ENCODE results near the gene C5. TPM values are rescaled to one million over a fixed set of nuclear protein-coding genes. Genes with fewer than 3 reads are reported as not detected.

Gene C5
- total RNA-seq, 1 experiment from 2014 or later: 0.74 TPM

DNA sequence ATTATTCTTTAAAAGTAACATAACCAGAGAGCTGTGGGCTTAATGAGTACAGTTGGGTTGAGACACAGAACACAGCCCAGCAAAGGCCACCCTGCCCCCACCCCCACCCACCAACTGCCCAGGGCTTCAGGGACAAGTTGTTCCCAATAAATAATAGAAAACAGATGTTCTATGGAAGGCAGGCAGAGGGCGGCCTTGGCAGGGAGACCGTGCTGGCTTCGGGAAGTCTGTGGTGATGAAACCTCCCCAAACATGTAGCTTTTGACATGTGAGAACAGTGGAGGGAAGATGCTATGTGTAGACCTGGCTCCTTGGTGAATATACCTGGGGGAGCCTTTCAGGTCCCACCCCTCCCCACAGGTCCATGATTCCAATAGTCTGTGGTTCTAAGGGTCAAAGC lies 133.5 kb downstream of the C5 start:
- H2AK5ac ChIP-seq (ENCODE audit: insufficient read length, low read length): no peak overlapping the region
- H4K20me1 ChIP-seq (ENCODE audit: control insufficient read depth, insufficient read depth, insufficient read length): no peaks in the 10 kb centered on the region
- no peaks in the 10 kb centered on the region for H3K23me2 ChIP-seq (ENCODE audit: insufficient read length, low read depth, low read length, poor library complexity, severe bottlenecking)
- H2BK12ac ChIP-seq (ENCODE audit: insufficient read length, low read depth, low read length): no peak overlapping the region
- no peak overlapping the region for H4K5ac ChIP-seq (ENCODE audit: insufficient read length, low read depth, low read length)
- no peak overlapping the region for H2BK120ac ChIP-seq (ENCODE audit: low read depth, low read length, poor library complexity, severe bottlenecking)
- no peak overlapping the region for H2AFZ ChIP-seq (ENCODE audit: low read length)
- no peak overlapping the region for H3K4ac ChIP-seq (ENCODE audit: low read depth, low read length)
- no peak overlapping the region for H3K9ac ChIP-seq (ENCODE audit: extremely low read depth, insufficient read length, low read length)
- no peak overlapping the region for H2BK20ac ChIP-seq (ENCODE audit: low read depth, low read length, poor library complexity, severe bottlenecking)
- no peak overlapping the region for H3K56ac ChIP-seq (ENCODE audit: insufficient read length, low read depth, low read length)
- Mint-ChIP-seq H3K36me3 (ENCODE audit: insufficient read depth in 1 of 3, low read depth in 3 of 3) (peaks cover 0 to 6% (median 5%) of the 10 kb centered on the region in 3 experiments; a peak in 3 of 7 replicates), H3K27me3 (ENCODE audit: low read depth) (no peaks in the 10 kb centered on the region), H3K9me3 (peaks cover 0 to 4% of the 10 kb centered on the region in 2 experiments; a peak in 2 of 5 replicates), H3K4me3 (no peak overlapping the region), H3K27ac (no peak overlapping the region), H3K4me1 (peaks cover 39 to 63% of the 10 kb centered on the region in 2 experiments)
- no peak overlapping the region for H2BK5ac ChIP-seq (ENCODE audit: insufficient read length, low read length)
- no CpG with 5 or more reads among the region's 3 CpGs for WGBS (ENCODE audit: extremely low coverage, insufficient read length, low lambda C conversion rate)
- H4K91ac ChIP-seq (ENCODE audit: insufficient read length, low read depth, low read length): no peak overlapping the region
- H4K8ac ChIP-seq (replicated peaks; ENCODE audit: insufficient read length, low read depth, low read length): no peak overlapping the region
- no peak for DNase-seq
- H3K27ac ChIP-seq (ENCODE audit: insufficient read length, low read depth, low read length): no peak overlapping the region
- no peaks in the 10 kb centered on the region for H3K79me2 ChIP-seq (ENCODE audit: insufficient read depth, low read length)
- TF ChIP-seq, protein P1, sequence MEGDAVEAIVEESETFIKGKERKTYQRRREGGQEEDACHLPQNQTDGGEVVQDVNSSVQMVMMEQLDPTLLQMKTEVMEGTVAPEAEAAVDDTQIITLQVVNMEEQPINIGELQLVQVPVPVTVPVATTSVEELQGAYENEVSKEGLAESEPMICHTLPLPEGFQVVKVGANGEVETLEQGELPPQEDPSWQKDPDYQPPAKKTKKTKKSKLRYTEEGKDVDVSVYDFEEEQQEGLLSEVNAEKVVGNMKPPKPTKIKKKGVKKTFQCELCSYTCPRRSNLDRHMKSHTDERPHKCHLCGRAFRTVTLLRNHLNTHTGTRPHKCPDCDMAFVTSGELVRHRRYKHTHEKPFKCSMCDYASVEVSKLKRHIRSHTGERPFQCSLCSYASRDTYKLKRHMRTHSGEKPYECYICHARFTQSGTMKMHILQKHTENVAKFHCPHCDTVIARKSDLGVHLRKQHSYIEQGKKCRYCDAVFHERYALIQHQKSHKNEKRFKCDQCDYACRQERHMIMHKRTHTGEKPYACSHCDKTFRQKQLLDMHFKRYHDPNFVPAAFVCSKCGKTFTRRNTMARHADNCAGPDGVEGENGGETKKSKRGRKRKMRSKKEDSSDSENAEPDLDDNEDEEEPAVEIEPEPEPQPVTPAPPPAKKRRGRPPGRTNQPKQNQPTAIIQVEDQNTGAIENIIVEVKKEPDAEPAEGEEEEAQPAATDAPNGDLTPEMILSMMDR (conservative IDR thresholded peaks at IDR 0.05): peak; percentile 32; the same call in 1 of the 3 replicates
- H3K79me1 ChIP-seq (ENCODE audit: insufficient read depth, low read depth, low read length, poor library complexity, severe bottlenecking): no peaks in the 10 kb centered on the region
- peaks cover 9% of the 10 kb centered on the region; the same call in 1 of the 2 replicates for H3K4me1 ChIP-seq (ENCODE audit: insufficient read depth, low read length)
- H2BK15ac ChIP-seq (ENCODE audit: low read depth, low read length): no peak overlapping the region
- no peak overlapping the region for H3K14ac ChIP-seq (ENCODE audit: insufficient read depth, low read length)
- no peak overlapping the region for H3T11ph ChIP-seq (ENCODE audit: low read length)
- H3K23ac ChIP-seq (ENCODE audit: insufficient read length, low read depth, low read length): no peak overlapping the region
- H3K4me2 ChIP-seq (ENCODE audit: insufficient read depth, insufficient read length, low read length): no peak overlapping the region
- H3K27me3 ChIP-seq (ENCODE audit: insufficient read depth, low read length): no peaks in the 10 kb centered on the region
- no peaks in the 10 kb centered on the region for H3K9me3 ChIP-seq (ENCODE audit: control insufficient read depth, low read depth, low read length)
- H3K18ac ChIP-seq (ENCODE audit: insufficient read length, low read depth, low read length): no peak overlapping the region

All from H9 (cell line).